Measurements from ENCODE around the gene ADAMTS12. TPM values are rescaled to one million over a fixed set of nuclear protein-coding genes. Genes with fewer than 3 reads are reported as not detected.

The ADAMTS12 gene
- total RNA-seq, 1 experiment from 2014 or later = 6.2 TPM

- H3K9me3 Mint-ChIP-seq = peaks cover 6 to 10% of the 10 kb centered on the region in 2 experiments
- H3K79me1 ChIP-seq (ENCODE audit: insufficient read depth, low read depth, low read length, poor library complexity, severe bottlenecking) = no peaks in the 10 kb centered on the region
- H3K4me2 ChIP-seq (ENCODE audit: insufficient read depth, insufficient read length, low read length) = no peak overlapping the region
- no peaks in the 10 kb centered on the region for H4K20me1 ChIP-seq (ENCODE audit: control insufficient read depth, insufficient read depth, insufficient read length)
- no peak overlapping the region for H2BK12ac ChIP-seq (ENCODE audit: insufficient read length, low read depth, low read length)
- H2BK120ac ChIP-seq (ENCODE audit: low read depth, low read length, poor library complexity, severe bottlenecking) = no peak overlapping the region
- WGBS (ENCODE audit: extremely low coverage, insufficient read length, low lambda C conversion rate) = no CpG with 5 or more reads among the region's 2 CpGs
- H3K27ac ChIP-seq (ENCODE audit: insufficient read length, low read depth, low read length) = no peak overlapping the region
- no peaks in the 10 kb centered on the region for H3K27me3 ChIP-seq (ENCODE audit: insufficient read depth, low read length)
- no peak overlapping the region for H3K56ac ChIP-seq (ENCODE audit: insufficient read length, low read depth, low read length)
- H3K4ac ChIP-seq (ENCODE audit: low read depth, low read length) = no peak overlapping the region
- DNase-seq = no peak
- H2BK20ac ChIP-seq (ENCODE audit: low read depth, low read length, poor library complexity, severe bottlenecking) = peak overlapping the region; percentile 62
- H3K23me2 ChIP-seq (ENCODE audit: insufficient read length, low read depth, low read length, poor library complexity, severe bottlenecking) = no peaks in the 10 kb centered on the region
- no peak overlapping the region for H2BK5ac ChIP-seq (ENCODE audit: insufficient read length, low read length)
- no peak overlapping the region for H3K4me3 Mint-ChIP-seq
- no peak overlapping the region for H3K9ac ChIP-seq (ENCODE audit: extremely low read depth, insufficient read length, low read length)
- H2AK5ac ChIP-seq (ENCODE audit: insufficient read length, low read length) = no peak overlapping the region
- peaks cover 17 to 20% of the 10 kb centered on the region in 2 experiments for H3K4me1 Mint-ChIP-seq
- no peak overlapping the region for H3T11ph ChIP-seq (ENCODE audit: low read length)
- no peak overlapping the region for H2AFZ ChIP-seq (ENCODE audit: low read length)
- H3K23ac ChIP-seq (ENCODE audit: insufficient read length, low read depth, low read length) = no peak overlapping the region
- H4K5ac ChIP-seq (ENCODE audit: insufficient read length, low read depth, low read length) = no peak overlapping the region
- peak overlapping the region; percentile 45 for H3K18ac ChIP-seq (ENCODE audit: insufficient read length, low read depth, low read length)
- H3K14ac ChIP-seq (ENCODE audit: insufficient read depth, low read length) = peak overlapping the region; percentile 14; the same call in 1 of the 2 replicates
- no peak overlapping the region for H4K8ac ChIP-seq (replicated peaks; ENCODE audit: insufficient read length, low read depth, low read length)
- no peak for TF ChIP-seq CTCF (conservative IDR thresholded peaks at IDR 0.05)
- no peak overlapping the region for H2BK15ac ChIP-seq (ENCODE audit: low read depth, low read length)
- H3K9me3 ChIP-seq (ENCODE audit: control insufficient read depth, low read depth, low read length) = no peaks in the 10 kb centered on the region
- H3K36me3 Mint-ChIP-seq (ENCODE audit: insufficient read depth in 1 of 3, low read depth in 3 of 3) = peaks cover 3 to 7% (median 4%) of the 10 kb centered on the region in 3 experiments
- no peaks in the 10 kb centered on the region for H3K27me3 Mint-ChIP-seq (ENCODE audit: low read depth)
- peak overlapping the region; percentile 29 to 93 (median 56) for H3K27ac Mint-ChIP-seq
- H3K79me2 ChIP-seq (ENCODE audit: insufficient read depth, low read length) = no peaks in the 10 kb centered on the region
- H4K91ac ChIP-seq (ENCODE audit: insufficient read length, low read depth, low read length) = no peak overlapping the region
- H3K4me1 ChIP-seq (ENCODE audit: insufficient read depth, low read length) = peaks cover 6% of the 10 kb centered on the region; the same call in 1 of the 2 replicates
Measured at GRCh38 chr5:33563983-33564908, 327.5 kb downstream of the ADAMTS12 start.

All from H9 (cell line).